Measurements from ENCODE around the gene CXCR4.

CXCR4 gene

DNA sequence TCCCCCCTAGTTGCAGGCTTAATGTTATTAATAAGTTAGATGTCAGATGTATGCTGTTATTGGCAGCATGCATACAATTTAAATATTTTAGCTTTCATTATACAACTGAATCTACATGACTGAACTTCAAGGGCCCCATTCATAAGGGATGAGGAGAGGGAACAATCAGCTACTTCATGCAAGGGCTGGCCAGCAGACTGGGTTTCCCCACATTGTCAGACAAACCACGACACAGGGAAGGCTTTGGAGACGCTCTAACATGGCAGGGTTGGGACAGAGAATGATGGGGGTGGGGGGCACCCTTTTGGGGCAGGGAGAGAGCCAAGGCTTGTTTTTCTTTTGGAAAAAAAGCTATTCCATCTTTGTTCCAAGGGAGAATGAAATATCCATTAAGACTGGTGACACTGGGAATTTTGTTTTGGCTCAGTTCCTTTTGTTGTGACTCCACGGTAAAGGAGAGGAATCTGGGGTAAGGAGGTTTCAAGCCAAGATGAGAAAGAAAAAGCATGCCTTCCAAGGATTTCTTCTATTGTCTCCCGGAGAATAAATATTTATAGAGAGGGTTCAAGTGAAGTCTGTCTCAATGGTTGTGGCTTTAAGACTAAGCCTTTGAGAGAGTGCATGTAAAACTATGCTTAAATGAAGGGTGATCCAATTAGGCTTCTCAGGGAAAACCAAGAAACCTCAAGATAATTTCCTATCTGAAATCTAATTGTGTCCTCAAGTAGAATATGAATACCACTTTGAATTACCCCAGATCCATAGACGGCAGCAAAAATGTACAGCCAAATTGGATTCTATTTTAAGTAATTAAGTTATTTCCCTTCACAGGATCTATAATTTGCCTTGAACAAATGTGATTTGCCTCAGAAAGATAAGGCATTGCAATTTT lies 5.4 kb downstream of the CXCR4 start:
- H3K27me3 ChIP-seq (ENCODE audit: insufficient read depth, low read length), result peaks cover 33% of the 10 kb centered on the region
- no peak overlapping the region for H3K27ac ChIP-seq (ENCODE audit: low read depth, low read length)
- no peak overlapping the region for H3K4me3 ChIP-seq (ENCODE audit: low read length)
- H3K36me3 ChIP-seq (ENCODE audit: insufficient read depth, low read length), result peaks cover 19% of the 10 kb centered on the region; the same call in 1 of the 2 replicates
- peaks cover 15% of the 10 kb centered on the region; the same call in 1 of the 2 replicates for H3K4me1 ChIP-seq (ENCODE audit: insufficient read depth, low read length)
- H3K9me3 ChIP-seq (ENCODE audit: insufficient read depth, low read depth, low read length), result no peaks in the 10 kb centered on the region
- 81% methylated on average over 5 of the region's 5 CpGs for WGBS
- H3K9ac ChIP-seq (ENCODE audit: low read depth, low read length), result no peak overlapping the region

DNA sequence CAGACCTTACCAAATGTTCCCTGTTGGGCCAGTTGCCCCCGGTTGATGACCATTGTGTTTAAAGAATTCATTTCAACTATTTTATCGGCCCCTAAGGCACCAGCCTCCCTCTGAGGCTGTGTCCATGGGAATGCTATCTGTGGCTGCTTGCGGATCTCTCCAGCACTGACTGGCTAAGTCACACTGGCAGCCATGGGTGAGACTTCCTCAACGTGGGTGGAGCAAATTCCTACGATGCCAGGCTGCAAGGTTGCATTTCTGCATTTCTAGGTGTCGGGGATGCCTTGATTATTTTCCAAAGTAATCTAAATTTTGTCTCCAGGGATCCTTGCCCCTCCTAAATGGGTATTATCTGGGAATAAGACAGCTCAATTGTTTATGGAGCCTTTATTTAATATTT lies 6.2 kb downstream of the CXCR4 start:
- WGBS, result 80% methylated on average over 6 of the region's 6 CpGs
- Histone ChIP-seq H3K36me3 (ENCODE audit: insufficient read depth, low read length) (peaks cover 19% of the 10 kb centered on the region; the same call in 1 of the 2 replicates), H3K9me3 (ENCODE audit: insufficient read depth, low read depth, low read length) (no peaks in the 10 kb centered on the region), H3K4me3 (ENCODE audit: low read length) (no peak overlapping the region), H3K27ac (ENCODE audit: low read depth, low read length) (no peak overlapping the region), H3K4me1 (ENCODE audit: insufficient read depth, low read length) (peaks cover 15% of the 10 kb centered on the region; the same call in 1 of the 2 replicates), H3K27me3 (ENCODE audit: insufficient read depth, low read length) (peaks cover 24% of the 10 kb centered on the region), H3K9ac (ENCODE audit: low read depth, low read length) (no peak overlapping the region)

DNA sequence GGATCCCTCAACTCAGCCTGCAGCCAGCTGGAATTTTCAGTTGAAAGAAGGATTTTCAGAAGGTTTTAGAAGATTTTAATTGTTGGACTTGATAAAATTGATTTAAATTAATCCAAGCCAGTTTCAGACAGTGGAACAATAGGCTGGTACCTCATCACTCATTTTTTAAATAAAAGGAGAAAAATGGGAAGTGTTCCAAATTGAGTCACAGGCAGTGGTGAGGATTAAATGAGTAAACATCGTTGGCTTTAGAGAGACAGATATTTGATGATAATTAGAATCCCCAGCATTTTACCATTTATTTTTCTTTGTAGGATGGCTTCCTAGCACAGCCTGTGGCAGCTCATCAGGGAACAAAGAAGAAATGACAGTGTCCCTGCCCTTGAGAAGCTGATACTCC lies 7.4 kb downstream of the CXCR4 start:
- peaks cover 12% of the 10 kb centered on the region for H3K27me3 ChIP-seq (ENCODE audit: insufficient read depth, low read length)
- H3K4me1 ChIP-seq (ENCODE audit: insufficient read depth, low read length), result peaks cover 10% of the 10 kb centered on the region; the same call in 1 of the 2 replicates

DNA sequence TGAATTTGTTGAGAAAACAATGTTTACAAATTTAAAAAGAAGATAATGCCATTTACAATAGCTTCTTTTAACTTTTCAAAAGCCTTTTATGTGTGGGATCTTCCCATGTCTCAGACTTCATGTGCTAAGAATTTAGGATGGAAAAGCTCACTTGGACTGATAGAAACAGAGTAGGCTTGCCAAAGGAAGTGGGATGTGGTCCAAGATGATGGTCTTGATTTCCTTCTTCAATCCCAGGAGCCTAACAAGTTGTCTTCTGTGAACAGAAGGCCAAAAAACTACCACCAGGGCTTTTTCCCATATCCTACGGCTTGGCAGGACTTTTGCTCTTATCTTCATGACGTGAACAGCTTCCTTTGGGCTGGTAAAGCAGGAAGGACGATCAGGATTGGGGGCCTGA lies 9.5 kb downstream of the CXCR4 start:
- H3K4me1 ChIP-seq (ENCODE audit: insufficient read depth, low read length), result peaks cover 10% of the 10 kb centered on the region; the same call in 1 of the 2 replicates
- 94% methylated on average over 3 of the region's 3 CpGs for WGBS
- no peaks in the 10 kb centered on the region for H3K9me3 ChIP-seq (ENCODE audit: insufficient read depth, low read depth, low read length)
- H3K27me3 ChIP-seq (ENCODE audit: insufficient read depth, low read length), result no peaks in the 10 kb centered on the region
- no peak overlapping the region for H3K27ac ChIP-seq (ENCODE audit: low read depth, low read length)
- H3K9ac ChIP-seq (ENCODE audit: low read depth, low read length), result no peak overlapping the region
- H3K36me3 ChIP-seq (ENCODE audit: insufficient read depth, low read length), result no peaks in the 10 kb centered on the region
- H3K4me3 ChIP-seq (ENCODE audit: low read length), result no peak overlapping the region

More for the DNA sequence above, 7.4 kb downstream of the CXCR4 start:
- Histone ChIP-seq H3K36me3 (ENCODE audit: insufficient read depth, low read length) (peaks cover 19% of the 10 kb centered on the region; the same call in 1 of the 2 replicates), H3K9me3 (ENCODE audit: insufficient read depth, low read depth, low read length) (no peaks in the 10 kb centered on the region), H3K27ac (ENCODE audit: low read depth, low read length) (no peak overlapping the region), H3K4me3 (ENCODE audit: low read length) (no peak overlapping the region), H3K9ac (ENCODE audit: low read depth, low read length) (no peak overlapping the region)
- WGBS, result no CpG with 5 or more reads among the region's 1 CpG

DNA sequence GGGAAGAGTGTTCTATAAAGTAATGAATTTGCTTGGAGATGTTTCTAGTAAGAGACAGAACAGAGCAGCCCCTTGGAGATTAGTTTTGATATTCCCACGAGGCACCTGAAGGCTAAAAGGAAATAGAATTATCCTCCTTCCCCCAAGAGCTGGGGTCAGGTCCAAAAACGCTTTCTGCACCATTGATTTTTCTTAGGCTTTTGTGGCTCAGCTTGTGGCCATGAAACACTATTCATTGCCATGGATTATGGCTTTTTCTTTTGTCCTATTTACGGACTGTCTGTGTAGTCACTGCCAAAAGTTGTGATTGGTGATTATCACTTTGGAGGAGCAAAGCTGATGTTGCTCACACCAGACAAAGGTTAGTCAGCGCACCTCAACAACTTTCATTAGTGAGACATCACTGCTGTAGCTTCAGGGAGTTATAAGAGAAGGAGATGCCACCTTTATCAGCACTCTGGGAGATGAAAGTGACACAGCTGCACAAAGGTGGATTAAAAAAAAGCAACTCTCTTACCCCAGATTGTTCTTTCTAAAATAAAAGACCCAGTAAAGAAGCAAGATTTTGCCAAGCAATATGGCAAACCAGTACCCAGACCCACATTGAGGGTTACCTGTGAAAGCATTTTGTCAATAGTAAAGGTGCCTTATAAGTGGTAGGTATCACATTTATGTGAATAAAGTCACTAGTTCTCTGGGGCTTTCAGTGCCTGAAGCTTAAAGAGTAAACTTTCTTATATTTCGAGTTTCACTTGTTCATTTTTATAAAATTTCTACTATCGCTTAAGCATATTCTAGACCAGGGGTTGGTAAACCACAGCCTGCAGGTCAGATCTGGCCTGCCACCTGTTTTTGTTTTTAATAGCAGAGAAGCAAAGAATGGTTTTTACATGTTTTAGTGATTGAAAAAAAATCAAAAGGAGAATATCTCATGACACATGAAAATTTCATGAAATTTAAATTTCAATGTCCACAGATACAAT lies 10.6 kb downstream of the CXCR4 start:
- H3K9me3 ChIP-seq (ENCODE audit: insufficient read depth, low read depth, low read length), result no peaks in the 10 kb centered on the region
- H3K27ac ChIP-seq (ENCODE audit: low read depth, low read length), result no peak overlapping the region
- no peaks in the 10 kb centered on the region for H3K27me3 ChIP-seq (ENCODE audit: insufficient read depth, low read length)
- peaks cover 2% of the 10 kb centered on the region; the same call in 1 of the 2 replicates for H3K4me1 ChIP-seq (ENCODE audit: insufficient read depth, low read length)
- no peaks in the 10 kb centered on the region for H3K36me3 ChIP-seq (ENCODE audit: insufficient read depth, low read length)
- WGBS, result 89% methylated on average over 6 of the region's 6 CpGs
- H3K9ac ChIP-seq (ENCODE audit: low read depth, low read length), result no peak overlapping the region
- no peak overlapping the region for H3K4me3 ChIP-seq (ENCODE audit: low read length)

DNA sequence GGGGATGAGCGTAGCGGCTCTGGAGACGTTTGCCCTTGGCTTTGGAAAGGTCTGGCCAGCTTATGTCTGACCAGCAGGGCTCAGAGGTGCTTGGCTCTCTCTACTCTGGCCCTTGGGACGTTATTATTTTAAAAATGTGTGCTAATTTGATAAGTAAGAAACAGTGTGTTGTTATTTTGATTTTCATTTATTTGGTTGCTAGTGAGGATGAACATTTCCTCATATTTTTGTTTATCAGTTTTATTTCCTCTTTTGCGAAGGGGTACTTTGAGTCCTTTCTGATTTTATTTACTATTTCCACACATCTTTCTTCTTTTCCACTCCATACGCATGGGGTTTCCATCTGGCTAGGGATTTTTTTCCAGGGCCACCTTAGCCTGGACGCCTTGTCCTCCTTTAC lies 11.4 kb downstream of the CXCR4 start:
- no peaks in the 10 kb centered on the region for H3K36me3 ChIP-seq (ENCODE audit: insufficient read depth, low read length)
- no peak overlapping the region for H3K27ac ChIP-seq (ENCODE audit: low read depth, low read length)
- H3K9ac ChIP-seq (ENCODE audit: low read depth, low read length), result no peak overlapping the region
- H3K9me3 ChIP-seq (ENCODE audit: insufficient read depth, low read depth, low read length), result no peaks in the 10 kb centered on the region
- no peak overlapping the region for H3K4me3 ChIP-seq (ENCODE audit: low read length)
- no peaks in the 10 kb centered on the region for H3K4me1 ChIP-seq (ENCODE audit: insufficient read depth, low read length)
- no peaks in the 10 kb centered on the region for H3K27me3 ChIP-seq (ENCODE audit: insufficient read depth, low read length)
- 94% methylated on average over 7 of the region's 7 CpGs for WGBS

DNA sequence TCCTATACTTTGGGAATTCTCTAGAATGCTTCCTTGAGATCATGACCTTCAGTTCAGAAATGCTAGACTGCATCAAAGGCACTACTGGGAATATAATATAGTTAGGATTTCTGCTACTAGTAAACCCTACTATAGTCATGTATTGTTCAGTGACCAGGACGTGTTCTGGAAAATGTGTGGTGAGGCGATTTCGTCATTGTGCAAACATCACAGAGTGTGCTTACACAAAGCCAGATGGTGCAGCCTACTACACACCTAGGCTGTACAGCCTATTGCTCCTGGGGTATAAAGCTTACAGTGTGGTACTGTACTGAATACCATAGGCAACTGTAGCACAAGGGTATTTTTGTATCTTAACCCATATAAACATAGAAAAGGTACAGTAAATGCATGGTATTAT lies 13.0 kb downstream of the CXCR4 start:
- H3K4me1 ChIP-seq (ENCODE audit: insufficient read depth, low read length), result no peaks in the 10 kb centered on the region
- H3K9me3 ChIP-seq (ENCODE audit: insufficient read depth, low read depth, low read length), result no peaks in the 10 kb centered on the region
- no peaks in the 10 kb centered on the region for H3K36me3 ChIP-seq (ENCODE audit: insufficient read depth, low read length)
- no peaks in the 10 kb centered on the region for H3K27me3 ChIP-seq (ENCODE audit: insufficient read depth, low read length)
- 100% methylated on average over 3 of the region's 3 CpGs for WGBS
- H3K9ac ChIP-seq (ENCODE audit: low read depth, low read length), result no peak overlapping the region
- no peak overlapping the region for H3K4me3 ChIP-seq (ENCODE audit: low read length)
- H3K27ac ChIP-seq (ENCODE audit: low read depth, low read length), result no peak overlapping the region

DNA sequence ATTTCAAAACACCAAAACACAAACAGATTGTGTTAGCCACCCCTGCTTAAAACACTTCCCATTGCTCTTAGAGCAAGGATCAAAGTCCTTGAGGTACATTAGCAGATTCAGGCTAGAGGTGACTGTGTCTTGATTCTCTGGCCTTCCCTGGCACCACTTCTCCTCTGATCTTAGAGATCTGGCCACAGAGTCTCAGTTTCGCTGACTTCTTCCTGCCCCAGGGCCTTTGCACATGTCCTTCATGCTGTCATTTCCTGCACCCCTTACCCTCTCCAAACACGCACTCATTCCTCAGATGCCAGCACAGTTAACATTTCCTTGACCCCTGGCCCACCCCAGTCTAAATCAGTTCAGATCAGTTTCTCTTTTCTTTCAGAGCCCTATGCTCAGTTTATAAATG lies 16.9 kb downstream of the CXCR4 start:
- no peak overlapping the region for H3K4me3 ChIP-seq (ENCODE audit: low read length)
- no peaks in the 10 kb centered on the region for H3K4me1 ChIP-seq (ENCODE audit: insufficient read depth, low read length)
- no peaks in the 10 kb centered on the region for H3K27me3 ChIP-seq (ENCODE audit: insufficient read depth, low read length)
- no peak overlapping the region for H3K9ac ChIP-seq (ENCODE audit: low read depth, low read length)
- no peaks in the 10 kb centered on the region for H3K36me3 ChIP-seq (ENCODE audit: insufficient read depth, low read length)
- no peak overlapping the region for H3K27ac ChIP-seq (ENCODE audit: low read depth, low read length)
- 97% methylated on average over 2 of the region's 2 CpGs for WGBS
- H3K9me3 ChIP-seq (ENCODE audit: insufficient read depth, low read depth, low read length), result no peaks in the 10 kb centered on the region

DNA sequence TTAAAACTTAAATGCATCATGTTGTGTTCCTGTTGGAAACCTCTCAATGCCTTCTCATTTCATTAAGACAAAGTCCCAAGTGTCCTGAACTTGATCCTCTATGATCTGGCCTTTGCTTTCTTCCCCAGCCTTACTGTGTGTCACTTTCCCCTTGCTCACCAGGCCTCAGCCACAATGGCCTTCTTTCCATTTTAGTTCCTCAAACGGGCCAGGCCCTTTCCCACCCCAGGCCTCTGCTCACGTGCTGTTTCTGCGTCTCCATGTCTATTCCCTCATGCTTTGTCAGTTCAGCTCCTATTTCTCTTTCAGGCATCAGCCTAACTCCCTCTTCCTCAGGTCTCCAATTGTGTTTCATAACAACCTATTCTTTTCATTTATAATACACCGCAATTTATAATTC lies 19.5 kb downstream of the CXCR4 start:
- Histone ChIP-seq H3K36me3 (ENCODE audit: insufficient read depth, low read length) (no peaks in the 10 kb centered on the region), H3K27ac (ENCODE audit: low read depth, low read length) (no peak overlapping the region), H3K9me3 (ENCODE audit: insufficient read depth, low read depth, low read length) (no peaks in the 10 kb centered on the region), H3K9ac (ENCODE audit: low read depth, low read length) (no peak overlapping the region), H3K27me3 (ENCODE audit: insufficient read depth, low read length) (no peaks in the 10 kb centered on the region), H3K4me1 (ENCODE audit: insufficient read depth, low read length) (peaks cover 6% of the 10 kb centered on the region), H3K4me3 (ENCODE audit: low read length) (no peak overlapping the region)
- 85% methylated on average over 3 of the region's 4 CpGs for WGBS

DNA sequence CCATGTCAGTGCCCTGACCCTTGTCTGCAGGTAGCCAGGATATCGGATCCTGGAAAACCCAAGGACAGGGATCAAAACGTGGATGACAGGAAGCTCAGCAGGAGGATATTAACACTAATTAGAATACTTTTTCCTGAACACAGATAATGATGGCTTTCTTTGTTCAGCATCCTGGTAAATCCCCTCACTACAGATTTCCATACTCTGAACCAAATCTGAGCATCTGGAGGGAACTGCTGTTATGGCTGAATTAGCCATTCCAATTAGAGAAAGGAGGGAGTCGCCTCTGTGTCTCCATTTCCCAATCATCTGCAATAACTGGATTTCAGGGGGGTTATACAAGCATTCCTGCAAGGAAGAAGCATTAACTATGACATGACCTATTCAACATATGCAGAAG lies 24.4 kb downstream of the CXCR4 start:
- H3K4me3 ChIP-seq (ENCODE audit: low read length), result no peak overlapping the region
- no peaks in the 10 kb centered on the region for H3K36me3 ChIP-seq (ENCODE audit: insufficient read depth, low read length)
- no peaks in the 10 kb centered on the region for H3K9me3 ChIP-seq (ENCODE audit: insufficient read depth, low read depth, low read length)
- no peak overlapping the region for H3K27ac ChIP-seq (ENCODE audit: low read depth, low read length)
- 57% methylated on average over 3 of the region's 3 CpGs for WGBS
- H3K9ac ChIP-seq (ENCODE audit: low read depth, low read length), result no peak overlapping the region
- peaks cover 15% of the 10 kb centered on the region for H3K4me1 ChIP-seq (ENCODE audit: insufficient read depth, low read length)
- H3K27me3 ChIP-seq (ENCODE audit: insufficient read depth, low read length), result no peaks in the 10 kb centered on the region

DNA sequence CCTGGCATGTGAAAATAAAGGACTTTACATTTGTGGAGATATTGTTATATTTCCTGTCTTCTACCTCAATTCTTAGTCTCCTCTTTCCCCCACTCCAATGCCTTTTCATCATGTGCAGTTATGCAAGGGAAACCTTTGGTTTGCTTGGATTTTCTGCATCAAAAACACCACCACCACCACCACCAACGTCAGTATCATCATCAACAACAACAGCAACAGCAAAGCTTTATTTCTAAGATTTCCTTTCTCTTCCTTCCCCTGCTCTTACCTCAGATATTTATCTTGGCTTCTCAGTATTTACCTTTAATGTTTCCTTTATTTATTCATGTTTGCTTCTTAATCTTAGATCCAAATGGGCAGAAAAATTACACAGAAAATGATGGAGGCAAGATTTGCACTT lies 26.1 kb downstream of the CXCR4 start:
- no peaks in the 10 kb centered on the region for H3K36me3 ChIP-seq (ENCODE audit: insufficient read depth, low read length)
- H3K4me3 ChIP-seq (ENCODE audit: low read length), result no peak overlapping the region
- no peak overlapping the region for H3K9ac ChIP-seq (ENCODE audit: low read depth, low read length)
- H3K9me3 ChIP-seq (ENCODE audit: insufficient read depth, low read depth, low read length), result no peaks in the 10 kb centered on the region
- H3K27me3 ChIP-seq (ENCODE audit: insufficient read depth, low read length), result no peaks in the 10 kb centered on the region
- H3K4me1 ChIP-seq (ENCODE audit: insufficient read depth, low read length), result peaks cover 15% of the 10 kb centered on the region
- H3K27ac ChIP-seq (ENCODE audit: low read depth, low read length), result no peak overlapping the region
- WGBS, result 87% methylated on average over 1 of the region's 1 CpG
